Heart left ventricle (tissue), 13 donors: Measurements from ENCODE around the gene PRPF19.

Source experiments
- POLR2A ChIP-seq, 2 donors: fragments of 450-650 bp; IDR thresholded peaks; one replicate each; pipeline ENCODE4 v1.6.1; 2017; ENCODE audit warnings: antibody characterized with exemption in 2 of 2, mild to moderate bottlenecking in 2 of 2, moderate library complexity in 2 of 2
- TF ChIP-seq, protein P1 (sequence below), 12 donors: fragments of 200-600 bp; sonication (generic) in 4 of 12; IDR thresholded peaks; one replicate each; pipeline versions ENCODE4 v1.5.0 to v1.8.0; 2018 to 2022; ENCODE audit warnings: antibody characterized with exemption in 12 of 12, mild to moderate bottlenecking in 5 of 12
- donor health status: ischemic (EF 13 %, LVEDD 7.1; RV severe dilation, severe dysfunction).
- donor health status: DM: no; HTN: yes; CAD: no.
- donor health status: DM: no; HTN: no; CAD: no.
- donor health status: ischemic (EF 25% LVEDD 6.9; RV normal size, moderate dysfunction).
- donor health status: ischemic (EF 25% LVEDD 5.7; RV mildly dilated, moderate dysfunction).
- donor health status: ischemic (EF 35%, LVEDD 5.7; RV mildly dilated, moderate dysfunction).
- donor health status: nonischemic (EF 11% LVEDD 7.7; RV severe dilation, severe dysfunction).
- donor health status: DM: yes; HTN: yes; CAD: no.
- donor health status: PGD.
- donor health status: ischemic (EF 29% LVEDD 5.4; RV normal size, mild dysfunction).
- donor health status: nonischemic (EF 23%, LVEDD 6.1; RV moderate dilation, normal function).

DNA sequence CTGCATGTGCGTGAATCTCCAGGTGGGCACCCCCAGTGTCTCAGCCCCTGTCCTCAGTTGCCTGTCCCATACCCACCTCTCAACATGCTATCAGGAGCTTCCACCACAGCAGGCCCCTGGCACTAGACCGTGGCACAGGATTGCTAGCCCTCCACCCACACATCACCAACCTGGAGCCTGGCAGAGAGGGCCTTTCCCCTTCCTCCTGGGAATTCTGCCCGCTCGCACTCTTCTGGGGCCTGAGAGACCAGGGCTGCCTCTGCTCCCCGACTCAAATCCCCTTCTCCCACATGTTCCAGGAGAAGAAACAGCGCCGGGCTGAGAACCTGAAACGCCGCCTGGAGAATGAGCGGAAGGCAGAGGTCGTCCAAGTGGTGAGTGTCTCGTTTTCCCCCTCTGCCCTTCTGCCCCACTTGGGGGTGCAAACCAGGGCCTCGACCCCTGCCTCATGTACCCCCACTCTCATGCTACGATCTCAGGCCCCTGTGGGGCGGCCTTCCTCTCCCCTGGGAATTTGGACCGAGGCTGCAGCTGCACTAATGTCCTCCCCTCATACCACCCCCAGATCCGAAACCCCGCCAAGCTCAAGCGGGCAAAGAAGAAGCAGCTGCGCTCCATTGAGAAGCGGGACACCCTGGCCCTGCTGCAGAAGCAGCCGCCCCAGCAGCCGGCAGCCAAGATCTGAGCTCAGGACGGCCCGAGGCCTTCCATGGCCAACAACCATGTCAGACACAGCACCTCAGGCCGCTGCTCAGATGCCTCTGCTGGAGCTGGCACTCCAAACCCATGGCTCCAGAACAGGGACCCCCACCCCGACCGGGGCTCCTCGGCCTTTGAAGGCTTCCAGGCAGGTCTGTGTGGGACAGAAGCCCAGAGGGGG is 56.5 kb downstream of the PRPF19 start:
- TF ChIP-seq, protein P1, sequence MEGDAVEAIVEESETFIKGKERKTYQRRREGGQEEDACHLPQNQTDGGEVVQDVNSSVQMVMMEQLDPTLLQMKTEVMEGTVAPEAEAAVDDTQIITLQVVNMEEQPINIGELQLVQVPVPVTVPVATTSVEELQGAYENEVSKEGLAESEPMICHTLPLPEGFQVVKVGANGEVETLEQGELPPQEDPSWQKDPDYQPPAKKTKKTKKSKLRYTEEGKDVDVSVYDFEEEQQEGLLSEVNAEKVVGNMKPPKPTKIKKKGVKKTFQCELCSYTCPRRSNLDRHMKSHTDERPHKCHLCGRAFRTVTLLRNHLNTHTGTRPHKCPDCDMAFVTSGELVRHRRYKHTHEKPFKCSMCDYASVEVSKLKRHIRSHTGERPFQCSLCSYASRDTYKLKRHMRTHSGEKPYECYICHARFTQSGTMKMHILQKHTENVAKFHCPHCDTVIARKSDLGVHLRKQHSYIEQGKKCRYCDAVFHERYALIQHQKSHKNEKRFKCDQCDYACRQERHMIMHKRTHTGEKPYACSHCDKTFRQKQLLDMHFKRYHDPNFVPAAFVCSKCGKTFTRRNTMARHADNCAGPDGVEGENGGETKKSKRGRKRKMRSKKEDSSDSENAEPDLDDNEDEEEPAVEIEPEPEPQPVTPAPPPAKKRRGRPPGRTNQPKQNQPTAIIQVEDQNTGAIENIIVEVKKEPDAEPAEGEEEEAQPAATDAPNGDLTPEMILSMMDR (IDR thresholded peaks at IDR 0.05): no peak
- TF ChIP-seq POLR2A (IDR thresholded peaks at IDR 0.05): no peak
